ENCODE measurements around the gene OPRL1. TPM values are rescaled to one million over a fixed set of nuclear protein-coding genes. Genes with fewer than 3 reads are reported as not detected.

Gene OPRL1
- total RNA-seq, 4 donors from 2014 or later = 0.45 to 0.68 (median 0.52) TPM

GRCh38 chr20:64096535-64096934 is 16.7 kb downstream of the OPRL1 start:
- no peak for TF ChIP-seq POLR2AphosphoS5 (IDR thresholded peaks at IDR 0.05)
- TF ChIP-seq EP300 (IDR thresholded peaks at IDR 0.05) = no peak
- no peak for TF ChIP-seq POLR2A (IDR thresholded peaks at IDR 0.05)
- no peak for TF ChIP-seq CTCF (IDR thresholded peaks at IDR 0.05)
- Histone ChIP-seq H3K4me1 (no peaks in the 10 kb centered on the region), H3K27me3 (peaks cover 22% of the 10 kb centered on the region), H3K9me3 (no peaks in the 10 kb centered on the region), H3K4me3 (no peak overlapping the region), H3K27ac (no peak overlapping the region), H3K36me3 (no peaks in the 10 kb centered on the region)
- DNase-seq (ENCODE audit: low spot score in 2 of 2) = no peak
- 96% methylated on average over 6 of the region's 6 CpGs for WGBS

GRCh38 chr20:64098471-64099013 is 18.7 kb downstream of the OPRL1 start:
- Histone ChIP-seq H3K4me1 (peaks cover 14% of the 10 kb centered on the region), H3K4me3 (no peak overlapping the region), H3K27me3 (peaks cover 42% of the 10 kb centered on the region), H3K36me3 (no peaks in the 10 kb centered on the region), H3K27ac (no peak overlapping the region), H3K9me3 (no peaks in the 10 kb centered on the region)
- 95% methylated on average over 19 of the region's 28 CpGs for WGBS
- no peak for DNase-seq (ENCODE audit: low spot score in 2 of 2)
- no peak for TF ChIP-seq POLR2AphosphoS5 (IDR thresholded peaks at IDR 0.05)
- TF ChIP-seq EP300 (IDR thresholded peaks at IDR 0.05) = no peak
- no peak for TF ChIP-seq POLR2A (IDR thresholded peaks at IDR 0.05)
- TF ChIP-seq CTCF (IDR thresholded peaks at IDR 0.05) = no peak

GRCh38 chr20:64099086-64099786 is 19.4 kb downstream of the OPRL1 start:
- peaks cover 49% of the 10 kb centered on the region for H3K27me3 ChIP-seq
- no peak overlapping the region for H3K27ac ChIP-seq
- no peak overlapping the region for H3K4me3 ChIP-seq
- TF ChIP-seq CTCF (IDR thresholded peaks at IDR 0.05) (no peak), POLR2AphosphoS5 (IDR thresholded peaks at IDR 0.05) (no peak), EP300 (IDR thresholded peaks at IDR 0.05) (no peak), POLR2A (IDR thresholded peaks at IDR 0.05) (no peak)
- H3K36me3 ChIP-seq = no peaks in the 10 kb centered on the region
- 70% methylated on average over 7 of the region's 21 CpGs for WGBS
- DNase-seq (ENCODE audit: low spot score in 2 of 2) = no peak
- no peaks in the 10 kb centered on the region for H3K9me3 ChIP-seq
- H3K4me1 ChIP-seq = peaks cover 14% of the 10 kb centered on the region

- Histone ChIP-seq H3K27me3 (peaks cover 57% of the 10 kb centered on the region), H3K36me3 (no peaks in the 10 kb centered on the region), H3K27ac (no peak overlapping the region), H3K9me3 (no peaks in the 10 kb centered on the region), H3K4me3 (no peak overlapping the region), H3K4me1 (peaks cover 14% of the 10 kb centered on the region)
- TF ChIP-seq POLR2AphosphoS5 (IDR thresholded peaks at IDR 0.05) (no peak), EP300 (IDR thresholded peaks at IDR 0.05) (no peak), CTCF (IDR thresholded peaks at IDR 0.05) (no peak), POLR2A (IDR thresholded peaks at IDR 0.05) (no peak)
- DNase-seq (ENCODE audit: low spot score in 2 of 2) = no peak
- WGBS = 77% methylated on average over 13 of the region's 14 CpGs
These were observed 20.1 kb downstream of the OPRL1 start for GRCh38 chr20:64099880-64100565.

- no peak overlapping the region for H3K27ac ChIP-seq
- peaks cover 57% of the 10 kb centered on the region for H3K27me3 ChIP-seq
- no peak overlapping the region for H3K4me3 ChIP-seq
- H3K9me3 ChIP-seq = no peaks in the 10 kb centered on the region
- DNase-seq (ENCODE audit: low spot score in 2 of 2) = no peak
- WGBS = 68% methylated on average over 4 of the region's 4 CpGs
- peaks cover 14% of the 10 kb centered on the region for H3K4me1 ChIP-seq
- TF ChIP-seq EP300 (IDR thresholded peaks at IDR 0.05) = no peak
- no peak for TF ChIP-seq POLR2AphosphoS5 (IDR thresholded peaks at IDR 0.05)
- TF ChIP-seq CTCF (IDR thresholded peaks at IDR 0.05) = no peak
- TF ChIP-seq POLR2A (IDR thresholded peaks at IDR 0.05) = no peak
- no peaks in the 10 kb centered on the region for H3K36me3 ChIP-seq
These were observed 20.6 kb downstream of the OPRL1 start for GRCh38 chr20:64100566-64100888.

All from suprapubic skin (tissue), 4 donors.